Measurements from ENCODE around the gene VASH2.
A peak's percentile ranks its signal among the peaks of the same experiment; 100 is the strongest.
"Not testable (repeated sequence)": the region's sequence is repeated elsewhere in the genome, so short reads cannot be mapped to it uniquely, and the experiment has no call there.

VASH2 gene

GRCh38 chr1:212950243-212951125, at the start of gene VASH2:
Gene VASH2, plus strand, starts transcription at chr1:212950541. Its CDS starts 1,002 bp downstream, at chr1:212951543.
- peak; percentile 57 for DNase-seq

- no peak for DNase-seq
Observed at GRCh38 chr1:212901290-212901689, 49.1 kb upstream of the VASH2 start.

- no peak for DNase-seq
Observed at GRCh38 chr1:212902054-212902453, 48.3 kb upstream of the VASH2 start.

GRCh38 chr1:212903664-212904063, 46.7 kb upstream of the VASH2 start:
- no peak for DNase-seq

GRCh38 chr1:212908071-212908470, 42.3 kb upstream of the VASH2 start:
- DNase-seq: not testable (repeated sequence)

GRCh38 chr1:212908971-212909370, 41.4 kb upstream of the VASH2 start:
- DNase-seq: no peak

- no peak for DNase-seq
Observed at GRCh38 chr1:212909652-212910063, 40.7 kb upstream of the VASH2 start.

- not testable (repeated sequence) for DNase-seq
Observed at GRCh38 chr1:212910213-212910612, 40.1 kb upstream of the VASH2 start.

- DNase-seq: not testable (repeated sequence)
Observed at GRCh38 chr1:212913638-212914037, 36.7 kb upstream of the VASH2 start.

- DNase-seq: not testable (repeated sequence)
Observed at GRCh38 chr1:212914110-212914509, 36.2 kb upstream of the VASH2 start.

- no peak for DNase-seq
Observed at GRCh38 chr1:212914789-212915188, 35.6 kb upstream of the VASH2 start.

GRCh38 chr1:212915245-212916091, 34.9 kb upstream of the VASH2 start:
- no peak for DNase-seq

- DNase-seq: no peak
Observed at GRCh38 chr1:212916481-212917133, 33.7 kb upstream of the VASH2 start.

GRCh38 chr1:212917134-212917485, 33.2 kb upstream of the VASH2 start:
- DNase-seq: no peak

GRCh38 chr1:212917858-212918257, 32.5 kb upstream of the VASH2 start:
- no peak for DNase-seq

- DNase-seq: no peak
Observed at GRCh38 chr1:212918824-212919223, 31.5 kb upstream of the VASH2 start.

- DNase-seq: no peak
Observed at GRCh38 chr1:212920246-212920645, 30.1 kb upstream of the VASH2 start.

GRCh38 chr1:212920896-212921295, 29.4 kb upstream of the VASH2 start:
- no peak for DNase-seq

GRCh38 chr1:212922016-212922415, 28.3 kb upstream of the VASH2 start:
- DNase-seq: no peak

- no peak for DNase-seq
Observed at GRCh38 chr1:212926372-212926771, 24.0 kb upstream of the VASH2 start.

GRCh38 chr1:212928323-212929291, 21.7 kb upstream of the VASH2 start:
- no peak for DNase-seq
